Fibroblast of the aortic adventitia (primary cell): ENCODE results near the gene CA10. TPM values are rescaled to one million over a fixed set of nuclear protein-coding genes. Genes with fewer than 3 reads are reported as not detected.

Experiments used
- DNase-seq: peaks from one replicate; pipeline ENCODE4 v3.0.0-alpha.2; 2010; ENCODE audit warnings: low read depth
- H3K4me3 ChIP-seq: 2 replicates; pipeline ENCODE4 v1.5.1; 2011; ENCODE audit warnings: low read depth, mild to moderate bottlenecking, control low read depth, low read length, moderate library complexity
- total RNA-seq: library from RNA; depleted of rRNA; stranded (reverse); fragments of >200 nt; gene quantifications from 2 replicates; pipeline ENCODE4 v1.2.3, GENCODE V29; 2012; ENCODE audit warnings: low replicate concordance
- TF ChIP-seq, protein P1 (sequence below): IDR thresholded peaks from 2 replicates; pipeline ENCODE4 v1.5.1; 2011; ENCODE audit warnings: mild to moderate bottlenecking, low read length, control low read depth, inconsistent platforms; ENCODE audit not compliant: insufficient read depth

Gene CA10
- total RNA-seq, 1 donor, result not detected

DNA sequence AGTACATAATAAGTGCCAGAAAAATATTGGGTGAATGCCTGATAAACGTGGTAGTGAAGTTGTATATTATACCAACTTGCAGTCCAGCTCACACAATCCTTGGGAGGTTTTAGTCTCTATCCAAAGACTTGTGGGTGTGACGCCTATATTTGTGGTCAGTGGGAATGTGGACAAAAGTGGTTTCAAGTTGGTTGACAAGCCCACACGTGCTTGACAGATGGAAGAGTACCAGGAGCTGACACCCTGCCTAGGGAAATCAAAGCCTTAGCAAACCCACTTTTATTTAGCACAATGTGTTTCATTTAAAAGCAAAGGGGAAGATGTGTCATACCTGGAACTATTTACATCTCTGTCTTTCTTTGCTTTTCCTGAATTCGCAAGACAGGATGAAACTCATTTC, 79.0 kb downstream of the CA10 start:
- no peak for DNase-seq
- H3K4me3 ChIP-seq, result no peak overlapping the region
- TF ChIP-seq, protein P1, sequence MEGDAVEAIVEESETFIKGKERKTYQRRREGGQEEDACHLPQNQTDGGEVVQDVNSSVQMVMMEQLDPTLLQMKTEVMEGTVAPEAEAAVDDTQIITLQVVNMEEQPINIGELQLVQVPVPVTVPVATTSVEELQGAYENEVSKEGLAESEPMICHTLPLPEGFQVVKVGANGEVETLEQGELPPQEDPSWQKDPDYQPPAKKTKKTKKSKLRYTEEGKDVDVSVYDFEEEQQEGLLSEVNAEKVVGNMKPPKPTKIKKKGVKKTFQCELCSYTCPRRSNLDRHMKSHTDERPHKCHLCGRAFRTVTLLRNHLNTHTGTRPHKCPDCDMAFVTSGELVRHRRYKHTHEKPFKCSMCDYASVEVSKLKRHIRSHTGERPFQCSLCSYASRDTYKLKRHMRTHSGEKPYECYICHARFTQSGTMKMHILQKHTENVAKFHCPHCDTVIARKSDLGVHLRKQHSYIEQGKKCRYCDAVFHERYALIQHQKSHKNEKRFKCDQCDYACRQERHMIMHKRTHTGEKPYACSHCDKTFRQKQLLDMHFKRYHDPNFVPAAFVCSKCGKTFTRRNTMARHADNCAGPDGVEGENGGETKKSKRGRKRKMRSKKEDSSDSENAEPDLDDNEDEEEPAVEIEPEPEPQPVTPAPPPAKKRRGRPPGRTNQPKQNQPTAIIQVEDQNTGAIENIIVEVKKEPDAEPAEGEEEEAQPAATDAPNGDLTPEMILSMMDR, result no peak

DNA sequence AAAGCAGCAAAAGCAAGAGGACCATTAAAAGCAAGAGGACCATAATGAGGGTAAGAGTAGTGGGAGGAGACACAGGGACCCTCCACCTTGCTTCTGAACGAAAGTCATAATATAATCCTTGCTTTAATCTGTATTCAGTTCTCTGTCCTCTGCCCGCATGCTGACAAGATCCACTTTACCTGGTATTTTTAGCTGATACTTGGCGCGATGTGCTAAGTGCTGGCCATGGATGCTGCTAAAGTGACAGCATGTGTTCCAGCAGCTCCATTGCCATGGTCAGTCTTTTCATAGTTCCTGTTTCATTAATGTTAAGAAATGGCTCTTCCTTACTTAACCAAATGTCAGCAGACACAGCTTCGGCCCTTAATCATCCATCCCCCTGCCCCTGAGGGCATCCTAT, 86.8 kb downstream of the CA10 start:
- TF ChIP-seq, protein P1, result no peak
- DNase-seq, result no peak
- H3K4me3 ChIP-seq, result no peak overlapping the region

DNA sequence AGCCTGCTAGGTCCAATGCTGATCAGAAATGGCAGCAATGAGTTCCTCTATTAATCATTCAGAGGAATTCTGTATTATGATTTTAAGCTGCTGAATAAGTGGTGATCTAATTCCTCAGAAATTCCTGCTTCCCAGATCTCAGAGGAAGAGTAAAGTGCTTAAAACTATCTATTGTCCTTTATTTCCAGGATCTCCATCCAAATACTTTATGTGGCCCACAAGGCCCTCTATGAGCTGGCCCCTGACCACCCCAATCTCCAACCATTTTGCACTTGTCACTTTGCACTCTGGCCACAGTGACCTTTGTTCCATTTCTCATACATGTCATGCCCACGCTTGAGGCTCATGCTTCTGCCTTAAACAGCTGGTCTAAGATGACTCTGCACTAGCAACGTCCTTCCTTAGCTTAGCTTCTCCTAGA, 93.7 kb downstream of the CA10 start:
- TF ChIP-seq, protein P1, result no peak
- DNase-seq, result no peak
- no peak overlapping the region for H3K4me3 ChIP-seq

DNA sequence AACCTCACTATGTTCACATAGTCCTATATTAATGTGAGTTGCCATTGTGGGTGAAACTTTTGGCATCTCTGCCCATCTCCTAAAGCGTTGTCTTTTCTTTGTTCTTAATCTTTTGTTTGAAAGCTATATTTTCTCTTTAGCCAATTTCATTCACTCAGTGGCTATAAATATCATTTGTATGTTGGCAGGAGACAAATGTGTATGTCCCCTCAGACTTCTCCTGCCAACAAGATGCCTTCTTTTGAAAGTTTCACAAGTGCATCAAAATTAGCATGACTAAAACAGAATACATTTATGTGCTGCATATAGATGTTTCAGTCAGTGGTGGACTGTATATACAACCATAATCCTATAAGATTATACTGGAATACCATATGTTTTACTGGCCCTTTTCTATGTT, 109.0 kb downstream of the CA10 start:
- H3K4me3 ChIP-seq, result no peak overlapping the region
- TF ChIP-seq, protein P1, result no peak
- no peak for DNase-seq

DNA sequence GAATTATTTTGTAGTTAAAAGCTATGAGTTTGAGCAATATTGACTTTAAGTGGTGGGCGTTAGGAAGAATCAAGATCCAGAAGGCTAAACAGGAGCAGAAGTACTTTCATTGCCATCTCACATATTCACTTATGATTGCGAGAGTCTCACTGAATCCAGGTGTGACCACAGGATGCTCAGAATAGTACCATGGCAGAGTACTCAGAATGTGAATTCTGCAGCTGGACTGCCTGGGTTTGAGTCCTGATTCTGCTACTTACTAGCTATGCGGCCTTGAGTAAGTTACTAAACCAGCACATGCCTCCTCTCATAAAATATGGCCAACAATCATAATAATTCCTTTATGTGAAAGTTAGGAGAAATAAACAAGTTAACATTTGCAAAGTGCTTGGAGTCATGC, 109.5 kb downstream of the CA10 start:
- H3K4me3 ChIP-seq, result no peak overlapping the region
- no peak for DNase-seq
- TF ChIP-seq, protein P1, result no peak

DNA sequence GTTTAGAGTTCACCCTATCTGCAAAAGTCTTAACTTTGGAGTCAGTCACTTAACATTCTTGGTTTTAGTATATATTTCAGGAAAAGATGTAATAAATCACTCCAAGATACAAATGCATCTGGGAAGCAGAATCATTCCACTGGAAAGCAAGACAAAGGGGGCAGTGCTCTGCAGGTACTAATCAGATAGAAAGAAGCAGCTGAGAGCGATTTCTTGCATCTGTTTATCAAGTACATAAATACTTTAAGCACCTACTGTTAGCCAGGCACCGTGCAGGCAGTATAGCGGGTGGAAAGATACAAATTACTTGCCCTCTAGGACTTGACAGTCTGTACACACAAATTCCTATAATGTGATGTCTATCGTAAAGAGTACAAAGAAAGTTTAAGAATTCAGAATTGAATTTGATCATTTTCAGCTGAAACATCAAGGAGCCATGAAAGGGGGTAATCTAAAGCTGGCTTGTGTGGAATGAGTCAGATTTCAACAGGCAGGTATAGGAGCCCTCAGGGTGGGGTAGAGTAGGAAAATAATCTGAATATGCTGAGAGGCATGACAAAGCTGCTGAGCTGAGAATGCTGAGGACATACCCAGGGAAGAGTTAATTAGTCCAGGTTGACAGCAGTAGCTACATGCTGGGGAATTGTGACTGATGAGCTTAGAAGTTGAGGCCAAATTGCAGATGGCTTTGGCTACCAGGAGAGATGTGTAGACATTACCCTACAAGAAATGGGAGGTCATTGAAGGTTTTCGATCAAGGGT, 110.2 kb downstream of the CA10 start:
- TF ChIP-seq, protein P1, result no peak
- DNase-seq, result no peak

DNA sequence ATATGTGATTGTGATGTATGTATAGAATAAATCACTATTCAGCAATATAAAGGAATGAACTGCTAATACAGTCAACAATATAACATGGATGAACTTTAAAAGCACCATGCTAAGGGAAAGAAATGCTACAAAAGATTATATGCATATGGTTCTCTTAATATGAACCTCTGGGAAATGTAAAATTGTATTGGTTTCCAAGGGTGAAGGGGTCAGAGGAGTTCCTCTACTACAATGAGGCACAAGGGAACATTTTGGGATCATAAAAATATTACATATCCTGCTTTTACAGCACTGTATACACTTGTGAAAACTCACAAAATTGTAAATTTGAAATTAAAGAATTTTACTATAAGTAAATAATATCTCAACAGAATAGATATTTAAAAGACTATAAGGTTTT, 111.4 kb downstream of the CA10 start:
- TF ChIP-seq, protein P1, result no peak
- no peak for DNase-seq

More for the DNA sequence above, 110.2 kb downstream of the CA10 start:
- H3K4me3 ChIP-seq, result no peak overlapping the region

More for the DNA sequence above, 111.4 kb downstream of the CA10 start:
- H3K4me3 ChIP-seq, result no peak overlapping the region
